Ovary (tissue), 3 donors: ENCODE results near the gene UBE2G2.

Experiments
- CTCF ChIP-seq, 3 donors: fragments of 450-650 bp in 2 of 3; fragments of 200-600 bp in 1 of 3; IDR thresholded peaks; one replicate each; pipeline versions ENCODE4 v1.5.1 to v1.8.0; 2016 to 2022; ENCODE audit warnings: antibody characterized with exemption in 3 of 3, mild to moderate bottlenecking in 1 of 3
- POLR2A ChIP-seq: fragments of 450-650 bp; IDR thresholded peaks from one replicate; pipeline ENCODE4 v1.6.1; 2017; ENCODE audit warnings: antibody characterized with exemption, mild to moderate bottlenecking, moderate library complexity
- donor health status: DM: no; HTN: no; CAD: no.

- TF ChIP-seq POLR2A (no peak), CTCF (IDR thresholded peaks at IDR 0.05) (no peak)
Observed at GRCh38 chr21:44749759-44750674, 51.6 kb downstream of the UBE2G2 start.
